Measurements from ENCODE around the gene CCL1. TPM values are rescaled to one million over a fixed set of nuclear protein-coding genes. Genes with fewer than 3 reads are reported as not detected.

The CCL1 gene
- total and polyA plus RNA-seq, 9 of the 15 experiments (the other 6 are each of a cell fraction or from before 2014, with no cell fraction given) = 0.45 TPM; not detected in 8

- BruUV-seq (replicated peaks) = no TSS peak
- H2AFZ ChIP-seq (ENCODE audit: low read depth, low read length) = no peak overlapping the region
- 0 out of 5 replicates have a peak, but pooled peaks cover 2 to 5% of the 10 kb centered on the region in 2 experiments for H3K27me3 ChIP-seq (ENCODE audit: control insufficient read depth in 2 of 2, insufficient read depth in 2 of 2, low read length in 2 of 2)
- ChIA-PET POLR2A (no interaction called here), CTCF (ENCODE audit: low intra/inter-chr PET ratio) (no interaction called here)
- WGBS (ENCODE audit: insufficient coverage, low coverage, missing lambda C conversion rate) = 0% methylated on average over 4 of the region's 4 CpGs
- ATAC-seq (no peak), DNase-seq (ENCODE audit: extremely low read depth in 1 of 4, low spot score in 3 of 4) (no peak), FAIRE-seq (no peak)
- H3K4me2 ChIP-seq (ENCODE audit: insufficient read depth, low read length) = no peak overlapping the region
- no peaks in the 10 kb centered on the region for H3K9me1 ChIP-seq (ENCODE audit: control insufficient read depth, insufficient read depth, low read length)
- no peaks in the 10 kb centered on the region for H3K36me3 ChIP-seq (ENCODE audit: control insufficient read depth, insufficient read depth, low read length)
- no peaks in the 10 kb centered on the region for H3K79me2 ChIP-seq (ENCODE audit: control insufficient read depth, insufficient read depth, low read length)
- no peaks in the 10 kb centered on the region for H3K9me3 ChIP-seq (replicated peaks; ENCODE audit: control insufficient read depth, insufficient read depth, low read depth, low read length)
- H3K4me3 ChIP-seq = no peak overlapping the region
- intact Hi-C loops (cut with micrococcal nuclease) (no loop called here), in situ Hi-C loops (cut with MboI) (no loop called here)
- H3K9ac ChIP-seq (ENCODE audit: insufficient read depth in 1 of 2, low read depth in 2 of 2, low read length in 2 of 2) = no peak overlapping the region
- H3K4me1 ChIP-seq (replicated peaks in 1 of 2; ENCODE audit: control insufficient read depth in 2 of 2, insufficient read depth in 2 of 2, low read length in 2 of 2) = no peaks in the 10 kb centered on the region
- H4K20me1 ChIP-seq (replicated peaks; ENCODE audit: control insufficient read depth, insufficient read depth, low read length) = no peaks in the 10 kb centered on the region
- H3K27ac ChIP-seq (ENCODE audit: extremely low read depth, low read depth, low read length) = no peak overlapping the region
- TF ChIP-seq, protein P1, sequence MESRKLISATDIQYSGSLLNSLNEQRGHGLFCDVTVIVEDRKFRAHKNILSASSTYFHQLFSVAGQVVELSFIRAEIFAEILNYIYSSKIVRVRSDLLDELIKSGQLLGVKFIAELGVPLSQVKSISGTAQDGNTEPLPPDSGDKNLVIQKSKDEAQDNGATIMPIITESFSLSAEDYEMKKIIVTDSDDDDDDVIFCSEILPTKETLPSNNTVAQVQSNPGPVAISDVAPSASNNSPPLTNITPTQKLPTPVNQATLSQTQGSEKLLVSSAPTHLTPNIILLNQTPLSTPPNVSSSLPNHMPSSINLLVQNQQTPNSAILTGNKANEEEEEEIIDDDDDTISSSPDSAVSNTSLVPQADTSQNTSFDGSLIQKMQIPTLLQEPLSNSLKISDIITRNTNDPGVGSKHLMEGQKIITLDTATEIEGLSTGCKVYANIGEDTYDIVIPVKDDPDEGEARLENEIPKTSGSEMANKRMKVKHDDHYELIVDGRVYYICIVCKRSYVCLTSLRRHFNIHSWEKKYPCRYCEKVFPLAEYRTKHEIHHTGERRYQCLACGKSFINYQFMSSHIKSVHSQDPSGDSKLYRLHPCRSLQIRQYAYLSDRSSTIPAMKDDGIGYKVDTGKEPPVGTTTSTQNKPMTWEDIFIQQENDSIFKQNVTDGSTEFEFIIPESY (CRISPR knock-in tag; IDR thresholded peaks at IDR 0.05) = no peak
- TF ChIP-seq ZNF407 (IDR thresholded peaks at IDR 0.05; ENCODE audit: low read depth) (no peak), RCOR1 (IDR thresholded peaks at IDR 0.05; ENCODE audit: borderline replicate concordance in 1 of 2, low read depth in 2 of 2, low read length in 2 of 2) (no peak), DDX20 (tag; IDR thresholded peaks at IDR 0.05; ENCODE audit: low read depth) (no peak)
- TF ChIP-seq, protein P2, sequence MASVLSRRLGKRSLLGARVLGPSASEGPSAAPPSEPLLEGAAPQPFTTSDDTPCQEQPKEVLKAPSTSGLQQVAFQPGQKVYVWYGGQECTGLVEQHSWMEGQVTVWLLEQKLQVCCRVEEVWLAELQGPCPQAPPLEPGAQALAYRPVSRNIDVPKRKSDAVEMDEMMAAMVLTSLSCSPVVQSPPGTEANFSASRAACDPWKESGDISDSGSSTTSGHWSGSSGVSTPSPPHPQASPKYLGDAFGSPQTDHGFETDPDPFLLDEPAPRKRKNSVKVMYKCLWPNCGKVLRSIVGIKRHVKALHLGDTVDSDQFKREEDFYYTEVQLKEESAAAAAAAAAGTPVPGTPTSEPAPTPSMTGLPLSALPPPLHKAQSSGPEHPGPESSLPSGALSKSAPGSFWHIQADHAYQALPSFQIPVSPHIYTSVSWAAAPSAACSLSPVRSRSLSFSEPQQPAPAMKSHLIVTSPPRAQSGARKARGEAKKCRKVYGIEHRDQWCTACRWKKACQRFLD (CRISPR knock-in tag; IDR thresholded peaks at IDR 0.05) = no peak
- TF ChIP-seq, protein P3, sequence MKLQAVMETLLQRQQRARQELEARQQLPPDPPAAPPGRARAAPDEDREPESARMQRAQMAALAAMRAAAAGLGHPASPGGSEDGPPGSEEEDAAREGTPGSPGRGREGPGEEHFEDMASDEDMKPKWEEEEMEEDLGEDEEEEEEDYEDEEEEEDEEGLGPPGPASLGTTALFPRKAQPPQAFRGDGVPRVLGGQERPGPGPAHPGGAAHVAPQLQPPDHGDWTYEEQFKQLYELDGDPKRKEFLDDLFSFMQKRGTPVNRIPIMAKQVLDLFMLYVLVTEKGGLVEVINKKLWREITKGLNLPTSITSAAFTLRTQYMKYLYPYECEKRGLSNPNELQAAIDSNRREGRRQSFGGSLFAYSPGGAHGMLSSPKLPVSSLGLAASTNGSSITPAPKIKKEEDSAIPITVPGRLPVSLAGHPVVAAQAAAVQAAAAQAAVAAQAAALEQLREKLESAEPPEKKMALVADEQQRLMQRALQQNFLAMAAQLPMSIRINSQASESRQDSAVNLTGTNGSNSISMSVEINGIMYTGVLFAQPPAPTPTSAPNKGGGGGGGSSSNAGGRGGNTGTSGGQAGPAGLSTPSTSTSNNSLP (IDR thresholded peaks at IDR 0.05; ENCODE audit: borderline replicate concordance, low read depth, low read length) = no peak
These were observed 49.9 kb downstream of the CCL1 start for GRCh38 chr17:34313164-34313563.

All from K562 (cell line).